Fibroblast of skin of abdomen (primary cell): Measurements from ENCODE around the gene WWC2.

Experiments used
- DNase-seq: peaks from one replicate; pipeline ENCODE4 v3.0.0-alpha.2; 2013

Gene WWC2

GRCh38 chr4:183358215-183358755 lies 259.2 kb downstream of the WWC2 start:
- DNase-seq: no peak

- DNase-seq: peak; percentile 68
Observed at GRCh38 chr4:183360161-183360919, 261.3 kb downstream of the WWC2 start.

GRCh38 chr4:183362036-183362435 lies 263.0 kb downstream of the WWC2 start:
- DNase-seq: no peak

- DNase-seq: peak; percentile 21
Observed at GRCh38 chr4:183362916-183363542, 264.0 kb downstream of the WWC2 start.

- no peak for DNase-seq
Observed at GRCh38 chr4:183364025-183364424, 265.0 kb downstream of the WWC2 start.

- DNase-seq: no peak
Observed at GRCh38 chr4:183366206-183366835, 267.3 kb downstream of the WWC2 start.

- no peak for DNase-seq
Observed at GRCh38 chr4:183369073-183369472, 270.0 kb downstream of the WWC2 start.
